Astrocyte (in vitro differentiated cells and primary cell): ENCODE measurements around the gene DENND1B.

ENCODE experiments used
- CTCF ChIP-seq: IDR thresholded peaks from 2 replicates; pipeline ENCODE4 v1.5.1; 2011; ENCODE audit warnings: low read depth, mild to moderate bottlenecking, inconsistent platforms, low read length, moderate library complexity; ENCODE audit not compliant: insufficient read depth
- EZH2 ChIP-seq: IDR thresholded peaks from 2 replicates; pipeline ENCODE4 v1.6.1; 2012; ENCODE audit warnings: mild to moderate bottlenecking, low read length, inconsistent platforms; ENCODE audit not compliant: insufficient read depth

GRCh38 chr1:197469620-197470210 is 305.6 kb downstream of the DENND1B start:
- no peak for TF ChIP-seq CTCF
- TF ChIP-seq EZH2: no peak
